NT2/D1 (cell line): Measurements from ENCODE around the gene HCST.

Experiments
- YY1 ChIP-seq: IDR thresholded peaks from 2 replicates; pipeline ENCODE4 v1.6.1; 2011; ENCODE audit not compliant: insufficient read length, insufficient read depth
- ZNF274 ChIP-seq: IDR thresholded peaks from 2 replicates; pipeline ENCODE4 v1.6.1; 2011; ENCODE audit warnings: mild to moderate bottlenecking, low read depth, low read length

- no peak for TF ChIP-seq ZNF274
- no peak for TF ChIP-seq YY1
Observed at GRCh38 chr19:35882114-35882832, 20.1 kb upstream of the HCST start.
